ENCODE data around the gene C3orf22.

GRCh38 chr3:126514161-126514560 lies 44.6 kb downstream of the C3orf22 start:
- TF ChIP-seq CTCF (IDR thresholded peaks at IDR 0.05; ENCODE audit: borderline replicate concordance, extremely low read depth, low read length, poor library complexity, severe bottlenecking) (no peak), EZH2 (IDR thresholded peaks at IDR 0.05; ENCODE audit: borderline replicate concordance, low read depth, low read length, severe bottlenecking) (no peak)
